GM10266 (cell line): ENCODE data around the gene ARF1.

Experiments used
- DNase-seq: peaks from one replicate; pipeline ENCODE4 v3.0.0; 2012; ENCODE audit errors: extremely low spot score
- TF ChIP-seq, protein P1 (sequence below): IDR thresholded peaks from 2 replicates; pipeline ENCODE4 v1.5.1; 2012; ENCODE audit warnings: mild to moderate bottlenecking, low read depth; ENCODE audit not compliant: control insufficient read depth, insufficient read depth; ENCODE audit errors: missing control alignments

The ARF1 gene

GRCh38 chr1:228079601-228080263, 2.8 kb upstream of the ARF1 start:
- TF ChIP-seq, protein P1, sequence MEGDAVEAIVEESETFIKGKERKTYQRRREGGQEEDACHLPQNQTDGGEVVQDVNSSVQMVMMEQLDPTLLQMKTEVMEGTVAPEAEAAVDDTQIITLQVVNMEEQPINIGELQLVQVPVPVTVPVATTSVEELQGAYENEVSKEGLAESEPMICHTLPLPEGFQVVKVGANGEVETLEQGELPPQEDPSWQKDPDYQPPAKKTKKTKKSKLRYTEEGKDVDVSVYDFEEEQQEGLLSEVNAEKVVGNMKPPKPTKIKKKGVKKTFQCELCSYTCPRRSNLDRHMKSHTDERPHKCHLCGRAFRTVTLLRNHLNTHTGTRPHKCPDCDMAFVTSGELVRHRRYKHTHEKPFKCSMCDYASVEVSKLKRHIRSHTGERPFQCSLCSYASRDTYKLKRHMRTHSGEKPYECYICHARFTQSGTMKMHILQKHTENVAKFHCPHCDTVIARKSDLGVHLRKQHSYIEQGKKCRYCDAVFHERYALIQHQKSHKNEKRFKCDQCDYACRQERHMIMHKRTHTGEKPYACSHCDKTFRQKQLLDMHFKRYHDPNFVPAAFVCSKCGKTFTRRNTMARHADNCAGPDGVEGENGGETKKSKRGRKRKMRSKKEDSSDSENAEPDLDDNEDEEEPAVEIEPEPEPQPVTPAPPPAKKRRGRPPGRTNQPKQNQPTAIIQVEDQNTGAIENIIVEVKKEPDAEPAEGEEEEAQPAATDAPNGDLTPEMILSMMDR: no peak
- no peak for DNase-seq

DNA sequence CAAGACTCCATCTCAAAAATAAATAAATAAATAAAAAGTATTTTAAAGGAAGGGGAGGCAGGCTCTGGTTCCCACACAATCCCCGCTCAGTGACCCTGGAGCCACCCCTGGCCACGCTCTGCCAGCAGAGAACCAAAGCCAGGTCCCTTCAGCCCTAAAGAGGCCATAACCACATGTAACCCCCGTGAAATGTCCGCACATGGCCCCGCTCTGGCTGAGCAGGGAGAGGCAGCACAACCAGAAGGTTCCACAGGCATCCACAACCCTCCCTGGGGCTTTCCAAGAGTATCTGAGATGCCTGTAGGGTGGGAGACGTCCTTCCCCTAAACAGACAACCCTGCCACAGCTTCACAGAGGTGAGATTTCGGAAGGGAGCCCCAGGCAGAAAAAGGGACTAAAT, 1.4 kb upstream of the ARF1 start:
- DNase-seq: no peak
- TF ChIP-seq, protein P1: no peak

DNA sequence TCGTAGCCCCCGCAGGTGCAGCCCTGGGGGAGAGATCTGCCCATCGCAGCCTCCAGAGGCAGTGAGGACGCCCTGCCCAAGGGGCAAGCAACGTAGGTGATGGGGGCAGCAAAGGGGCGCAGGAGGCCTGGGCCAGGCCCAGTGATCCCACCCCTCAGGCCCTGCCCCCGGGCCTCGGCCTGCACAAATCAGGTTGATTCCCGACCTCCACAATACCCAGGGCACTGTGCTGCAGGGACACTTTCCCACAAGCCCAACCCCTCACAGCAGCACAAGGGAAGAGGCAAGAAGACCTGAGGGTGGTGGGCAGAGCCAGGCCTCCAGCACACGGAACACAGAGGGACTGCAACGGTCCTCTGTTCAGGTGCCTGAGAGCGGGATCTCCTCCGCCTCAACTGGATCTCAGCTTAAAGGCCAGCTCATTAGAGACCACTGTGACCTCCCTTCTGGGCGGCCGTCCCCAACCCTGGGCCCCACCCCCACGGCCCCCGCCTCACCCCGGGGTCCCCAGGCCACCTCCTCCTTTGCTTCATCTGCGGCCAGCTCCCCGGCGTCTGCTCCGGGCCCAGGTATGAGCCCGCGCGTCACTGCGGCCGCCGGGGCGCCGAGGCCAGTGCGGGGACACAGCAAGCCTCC, 812 bp upstream of the ARF1 start:
- no peak for DNase-seq
- TF ChIP-seq, protein P1: no peak

DNA sequence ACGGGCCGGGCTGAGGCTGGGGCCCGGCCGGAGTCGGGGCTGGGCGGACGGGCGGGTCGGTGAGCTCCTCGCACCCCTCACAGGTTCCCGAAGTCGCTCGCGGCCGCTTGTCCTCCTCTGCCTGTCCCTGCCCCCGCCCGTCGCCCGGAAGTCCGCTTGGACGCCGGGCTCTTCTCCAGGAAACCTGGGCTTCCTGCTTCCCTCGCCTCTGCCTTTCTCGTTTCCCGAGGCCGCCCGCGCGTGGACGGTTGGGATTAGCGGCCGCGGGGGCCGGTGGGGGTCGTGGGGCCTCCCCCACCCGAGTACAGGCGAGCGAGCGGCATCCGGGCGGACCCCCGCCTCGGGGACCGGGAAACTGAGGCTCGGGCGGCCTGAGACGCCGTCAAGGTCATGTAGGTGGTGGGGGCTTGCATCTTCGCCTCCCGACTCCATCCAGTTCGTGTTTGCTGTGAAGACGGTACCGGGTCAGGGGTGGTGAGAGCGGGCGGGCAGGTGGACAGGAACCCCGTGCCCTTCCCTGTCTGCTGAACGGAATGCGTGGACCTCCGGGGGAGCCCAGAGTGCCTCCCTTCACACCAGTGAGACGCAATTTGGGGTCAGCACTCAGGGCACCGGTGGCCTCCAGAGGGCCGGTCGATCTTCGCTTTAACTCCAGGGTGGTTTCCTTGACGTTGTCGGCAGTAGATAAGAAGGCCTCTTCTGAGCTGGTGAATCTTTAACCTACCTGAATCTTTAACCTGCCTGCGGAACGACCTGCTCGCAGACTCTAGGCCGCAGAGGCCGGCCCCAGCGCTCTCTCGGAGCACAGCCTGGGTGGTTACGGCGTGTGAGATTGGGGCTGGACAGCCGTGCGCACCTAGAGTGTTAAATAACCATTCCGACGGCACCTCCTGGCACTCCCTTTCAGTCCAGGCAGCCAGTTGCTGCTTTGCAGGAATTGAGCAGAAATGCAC, 686 bp downstream of the ARF1 start:
- no peak for DNase-seq
- TF ChIP-seq, protein P1: no peak

DNA sequence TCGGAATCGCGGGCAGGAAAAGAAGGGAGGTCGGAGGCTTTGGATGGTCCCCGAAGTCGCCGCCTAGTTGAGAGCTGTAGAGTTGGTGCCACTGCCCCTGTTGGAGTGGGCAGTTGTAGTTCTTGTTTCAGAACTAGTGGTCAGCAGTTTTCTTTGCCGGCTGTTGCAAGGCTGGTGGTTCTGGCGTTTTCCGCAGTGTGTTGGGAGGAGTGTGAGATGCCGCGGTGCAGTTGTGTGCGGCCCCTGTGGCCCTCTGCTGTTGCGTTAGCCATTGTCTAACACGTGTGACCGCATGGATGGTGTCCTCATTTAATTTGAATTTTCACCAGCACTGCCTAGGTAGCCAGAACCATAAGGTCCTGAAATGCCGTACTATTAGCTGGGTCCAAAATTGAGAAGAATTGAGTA, 1.4 kb downstream of the ARF1 start:
- TF ChIP-seq, protein P1: no peak
- no peak for DNase-seq

GRCh38 chr1:228084325-228084724, 1.8 kb downstream of the ARF1 start:
- DNase-seq: no peak
- TF ChIP-seq, protein P1: no peak

GRCh38 chr1:228084797-228085196, 2.3 kb downstream of the ARF1 start:
- DNase-seq: no peak

More at GRCh38 chr1:228084797-228085196, 2.3 kb downstream of the ARF1 start:
- TF ChIP-seq, protein P1: no peak
